ENCODE measurements around the gene RABGAP1L.

DNA sequence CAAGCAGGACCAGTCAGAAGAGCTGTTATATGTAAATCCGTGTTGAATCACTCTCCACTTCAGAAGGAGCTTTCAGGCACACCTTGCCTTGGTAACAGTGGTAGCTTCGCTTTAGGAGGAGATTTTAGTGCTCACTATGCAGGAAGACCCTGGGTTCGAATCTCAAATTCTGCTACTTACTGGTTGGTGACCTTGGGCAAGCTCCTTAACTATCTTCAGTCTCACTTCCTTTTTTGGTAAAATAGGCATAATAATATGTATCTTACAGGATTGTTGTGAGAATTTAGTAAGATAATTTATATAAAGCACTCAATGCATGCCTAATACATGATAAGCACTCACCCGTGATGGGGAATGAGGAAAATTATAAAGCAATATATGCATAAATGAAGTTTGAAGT lies 241.8 kb downstream of the RABGAP1L start:
- TF ChIP-seq, protein P1, sequence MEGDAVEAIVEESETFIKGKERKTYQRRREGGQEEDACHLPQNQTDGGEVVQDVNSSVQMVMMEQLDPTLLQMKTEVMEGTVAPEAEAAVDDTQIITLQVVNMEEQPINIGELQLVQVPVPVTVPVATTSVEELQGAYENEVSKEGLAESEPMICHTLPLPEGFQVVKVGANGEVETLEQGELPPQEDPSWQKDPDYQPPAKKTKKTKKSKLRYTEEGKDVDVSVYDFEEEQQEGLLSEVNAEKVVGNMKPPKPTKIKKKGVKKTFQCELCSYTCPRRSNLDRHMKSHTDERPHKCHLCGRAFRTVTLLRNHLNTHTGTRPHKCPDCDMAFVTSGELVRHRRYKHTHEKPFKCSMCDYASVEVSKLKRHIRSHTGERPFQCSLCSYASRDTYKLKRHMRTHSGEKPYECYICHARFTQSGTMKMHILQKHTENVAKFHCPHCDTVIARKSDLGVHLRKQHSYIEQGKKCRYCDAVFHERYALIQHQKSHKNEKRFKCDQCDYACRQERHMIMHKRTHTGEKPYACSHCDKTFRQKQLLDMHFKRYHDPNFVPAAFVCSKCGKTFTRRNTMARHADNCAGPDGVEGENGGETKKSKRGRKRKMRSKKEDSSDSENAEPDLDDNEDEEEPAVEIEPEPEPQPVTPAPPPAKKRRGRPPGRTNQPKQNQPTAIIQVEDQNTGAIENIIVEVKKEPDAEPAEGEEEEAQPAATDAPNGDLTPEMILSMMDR (IDR thresholded peaks at IDR 0.05 in 8 of 11, conservative IDR thresholded peaks at IDR 0.05 in 3 of 11): no peak
- no peak for TF ChIP-seq POLR2A (IDR thresholded peaks at IDR 0.05)

Measured in spleen (tissue), 7 donors.